GM21786 (cell line): ENCODE data around the gene GRM5.

Experiments
- ATAC-seq: cut with Tn5 transposase; IDR thresholded peaks from one replicate; pipeline ENCODE4 v1.9.1; 2021; ENCODE audit not compliant: unreplicated experiment

Gene GRM5

DNA sequence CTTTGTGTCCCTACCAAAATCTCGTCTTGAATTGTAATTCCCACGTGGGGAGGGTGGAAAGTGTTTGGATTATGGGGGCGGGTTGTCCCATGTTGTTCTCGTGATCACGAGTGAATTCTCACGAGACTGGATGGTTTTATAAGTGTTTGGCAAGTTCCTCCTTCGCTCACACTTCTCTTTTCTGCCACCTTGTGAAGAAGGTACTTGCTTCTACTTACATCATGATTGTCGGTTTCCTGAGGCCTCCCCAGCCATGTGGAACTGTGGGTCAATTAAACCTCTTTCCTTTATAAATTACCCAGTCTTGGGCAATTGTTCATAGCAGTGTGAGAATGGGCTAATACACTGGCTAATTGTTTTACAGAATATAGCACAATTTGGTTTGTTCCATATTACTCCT, 326.3 kb downstream of the GRM5 start:
- ATAC-seq: no peak

DNA sequence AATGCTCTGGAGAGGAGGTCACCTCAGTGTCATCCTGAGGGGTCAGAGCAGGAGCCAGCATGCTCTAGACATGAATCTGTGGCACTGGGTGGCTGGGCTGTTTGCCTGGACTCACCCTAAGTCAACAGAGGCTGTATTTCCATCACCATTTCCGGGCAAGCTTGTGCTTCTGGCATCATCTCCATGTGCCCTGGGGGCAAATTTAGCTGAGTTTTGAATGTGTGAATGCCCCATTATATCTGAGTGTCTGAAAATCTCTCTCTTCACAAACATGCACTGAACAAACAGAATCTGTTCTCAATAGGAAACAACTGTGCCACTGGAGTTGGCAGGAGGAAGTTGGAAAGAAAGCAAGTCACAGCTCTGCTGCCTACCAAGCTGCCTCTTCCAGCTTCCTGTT, 356.2 kb downstream of the GRM5 start:
- no peak for ATAC-seq

DNA sequence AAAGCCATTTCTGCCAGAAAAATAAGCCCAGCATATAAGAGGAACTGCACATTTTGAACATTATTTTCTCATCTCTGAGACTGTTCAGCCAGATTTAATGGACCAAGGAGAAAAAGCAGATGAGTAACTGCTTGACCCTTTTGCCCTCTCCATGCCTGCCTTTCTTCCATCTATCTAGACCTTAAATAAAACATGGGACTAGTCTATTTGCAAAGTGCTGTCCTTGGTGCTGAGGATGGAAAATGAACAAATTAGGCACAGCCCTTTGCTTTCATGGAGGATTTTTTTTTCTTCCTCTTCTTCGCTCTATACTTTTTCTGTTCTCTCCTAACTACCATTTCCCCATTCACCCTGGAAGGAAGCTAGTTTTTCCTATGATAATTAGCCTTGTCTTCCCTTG, 361.3 kb downstream of the GRM5 start:
- ATAC-seq: no peak

DNA sequence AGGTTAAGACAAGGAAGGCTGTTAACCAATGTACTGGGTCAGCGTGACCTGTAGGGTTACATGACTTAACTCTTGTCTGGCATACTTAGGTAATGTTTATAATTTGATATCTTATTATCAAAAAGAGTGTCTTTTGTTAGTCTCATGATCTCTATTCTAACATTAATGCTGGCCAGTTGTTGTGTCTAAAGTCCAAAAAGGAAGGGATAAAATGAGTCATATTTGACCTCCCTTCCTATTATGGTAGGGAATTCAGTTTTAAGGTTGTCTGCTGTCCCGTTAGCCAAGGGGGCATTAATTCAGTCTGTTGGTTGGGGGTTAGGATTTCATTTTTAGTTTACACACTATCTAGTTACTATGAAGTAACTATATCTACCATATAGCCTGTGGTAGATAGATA, 364.0 kb downstream of the GRM5 start:
- ATAC-seq: no peak

DNA sequence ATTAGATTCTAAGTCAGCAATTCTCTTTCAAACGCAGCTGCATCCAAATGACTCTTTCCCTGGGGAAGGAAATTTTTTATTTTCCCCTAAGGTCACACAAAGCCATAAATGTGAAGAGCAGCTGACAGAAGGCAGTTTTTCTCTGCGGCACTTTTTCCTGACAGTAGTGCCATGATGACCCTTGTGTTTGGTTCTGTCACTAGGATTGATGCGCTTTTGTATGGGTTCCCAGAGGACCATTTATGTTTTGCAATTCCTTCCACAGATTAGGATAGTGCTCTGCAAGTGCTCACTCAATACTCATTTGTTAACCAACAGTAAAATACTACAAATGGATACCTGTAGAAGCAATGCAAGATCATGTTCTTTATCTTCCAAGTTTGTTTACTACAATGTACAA, 368.6 kb downstream of the GRM5 start:
- no peak for ATAC-seq

DNA sequence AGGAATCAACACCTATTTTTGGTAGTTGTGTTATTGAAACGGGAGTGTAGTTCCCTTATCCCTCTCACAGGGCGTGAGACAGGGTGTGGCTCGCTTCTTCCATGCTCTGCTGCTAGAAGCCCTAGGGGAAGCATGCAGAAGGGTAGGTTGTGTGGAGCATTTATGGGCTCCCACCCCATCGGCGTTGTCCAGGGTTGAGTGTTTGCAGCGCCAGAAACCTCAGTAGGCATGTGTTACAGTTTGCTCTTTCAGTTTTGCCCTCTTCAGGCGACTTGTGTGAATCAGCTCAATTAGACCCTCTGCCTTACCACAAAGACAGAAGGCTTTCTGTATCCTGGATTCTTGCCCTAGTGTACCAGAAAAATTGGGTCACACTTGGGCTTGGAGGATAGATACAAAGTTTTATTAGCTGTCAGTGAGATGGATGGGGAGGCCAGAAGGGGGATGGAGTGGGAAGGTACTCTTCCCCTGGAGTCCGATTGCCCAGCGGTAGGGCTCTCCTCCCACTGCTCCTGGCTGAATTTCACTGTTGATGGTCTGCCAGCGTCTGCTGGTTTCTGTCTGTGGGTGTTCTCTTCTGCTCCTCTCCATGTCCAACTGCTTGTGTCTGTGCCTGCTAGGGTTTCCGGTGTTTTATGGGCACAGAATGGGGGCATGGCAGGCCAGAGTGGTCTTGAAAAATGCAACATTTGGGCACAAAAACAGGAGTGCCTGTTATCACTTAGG, 369.9 kb downstream of the GRM5 start:
- ATAC-seq: no peak

DNA sequence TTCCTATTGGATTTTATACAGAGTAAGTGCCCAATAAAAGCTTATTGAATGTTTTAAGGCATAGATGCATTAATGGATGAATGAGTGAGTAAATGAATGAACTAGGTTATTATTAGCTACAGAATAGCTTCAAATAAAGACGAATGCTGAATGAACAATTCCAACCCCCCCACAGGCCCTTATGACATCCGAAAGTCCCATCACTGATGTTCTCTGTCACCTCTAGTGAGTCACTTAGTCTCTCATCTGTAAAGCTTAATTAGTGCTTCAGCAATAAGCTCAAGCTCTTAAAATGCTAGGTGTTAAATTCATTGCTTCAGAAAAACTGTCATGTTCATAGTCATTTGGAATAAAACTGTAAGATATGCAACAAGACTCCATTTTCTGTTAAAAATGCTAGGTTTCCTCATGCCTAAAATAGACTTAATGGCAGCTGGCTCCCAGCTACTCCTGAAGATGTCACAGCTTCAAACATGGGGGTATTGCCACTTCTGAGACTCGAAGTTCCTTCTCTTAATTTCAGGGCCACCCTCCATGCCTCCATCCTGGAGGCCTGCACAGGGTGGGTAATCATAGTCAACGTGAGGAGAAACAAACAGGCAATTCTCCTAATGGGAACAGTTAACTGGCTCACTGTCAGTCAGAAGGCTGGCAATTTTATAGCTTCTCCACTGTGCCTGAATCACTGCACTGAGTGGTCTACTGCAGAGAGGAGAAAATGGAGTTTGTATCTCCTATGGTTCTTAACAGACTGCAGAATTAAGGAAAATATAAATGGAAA, 373.3 kb downstream of the GRM5 start:
- no peak for ATAC-seq

DNA sequence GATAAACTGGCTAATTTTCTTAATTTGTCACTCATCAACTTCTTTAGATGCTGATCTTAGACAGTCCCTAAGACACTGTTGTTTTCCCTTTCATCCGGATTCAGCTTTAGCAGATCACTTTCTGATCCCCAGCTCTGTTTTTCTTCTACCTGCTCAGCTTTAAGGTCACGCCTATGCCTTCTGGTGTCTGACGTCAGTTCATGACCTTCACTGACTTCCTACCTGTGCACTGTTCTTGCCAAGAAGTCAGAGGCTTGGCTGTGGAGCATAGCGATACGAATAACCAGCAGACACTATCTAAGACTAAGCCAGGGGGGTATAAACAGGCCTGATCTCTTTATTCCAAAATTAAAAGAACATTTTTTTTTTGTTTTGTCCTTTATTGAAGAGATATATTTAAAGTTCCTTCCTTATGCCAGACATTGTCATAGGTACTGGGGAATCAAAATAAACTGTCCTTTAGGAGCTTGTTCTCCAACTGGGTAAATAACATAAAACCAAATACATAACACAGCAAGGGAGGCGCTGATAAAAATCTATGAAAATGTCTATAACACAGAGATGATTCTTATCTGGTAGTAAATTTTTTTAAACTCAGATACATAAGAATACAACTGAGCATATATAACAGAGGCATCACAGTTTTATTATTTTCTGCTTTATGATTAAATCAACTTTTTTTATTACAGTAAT, 376.1 kb downstream of the GRM5 start:
- ATAC-seq: no peak

DNA sequence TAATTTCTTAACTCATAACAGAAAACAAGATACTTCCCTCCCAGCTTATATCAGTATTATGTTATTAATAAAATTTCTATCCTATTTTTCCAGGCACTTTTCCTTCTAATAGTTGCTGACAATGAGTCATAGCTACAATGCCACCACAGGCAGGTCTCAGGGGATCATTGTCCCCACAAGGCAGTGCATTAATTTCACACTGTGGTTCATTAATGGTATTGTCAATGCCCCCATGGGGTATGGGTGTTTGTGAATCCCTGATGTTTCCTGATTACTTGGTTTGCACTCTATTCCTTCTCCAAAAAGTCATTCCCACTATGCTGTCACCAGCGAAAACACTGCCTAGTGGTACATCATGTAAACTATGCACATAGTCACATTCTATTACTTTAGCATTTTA, 382.8 kb downstream of the GRM5 start:
- no peak for ATAC-seq

DNA sequence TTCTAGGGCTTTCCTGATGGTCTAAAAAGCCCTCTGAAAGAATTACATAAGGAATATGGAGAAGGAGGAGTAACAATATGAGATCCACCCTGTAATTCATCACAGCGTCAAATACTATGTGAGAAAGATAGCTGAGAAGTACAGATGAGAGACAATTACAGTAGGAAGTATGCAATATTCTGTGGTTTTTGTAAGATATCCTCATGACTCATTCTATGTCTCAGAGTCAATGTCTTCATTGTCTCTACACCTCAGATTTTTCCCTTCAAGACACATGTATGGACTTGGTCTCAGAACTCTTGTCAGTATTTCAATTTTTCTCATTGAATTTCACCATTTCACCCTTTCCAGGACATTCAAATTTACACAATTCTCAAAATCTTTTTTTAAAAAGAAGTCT, 385.0 kb downstream of the GRM5 start:
- ATAC-seq: no peak

DNA sequence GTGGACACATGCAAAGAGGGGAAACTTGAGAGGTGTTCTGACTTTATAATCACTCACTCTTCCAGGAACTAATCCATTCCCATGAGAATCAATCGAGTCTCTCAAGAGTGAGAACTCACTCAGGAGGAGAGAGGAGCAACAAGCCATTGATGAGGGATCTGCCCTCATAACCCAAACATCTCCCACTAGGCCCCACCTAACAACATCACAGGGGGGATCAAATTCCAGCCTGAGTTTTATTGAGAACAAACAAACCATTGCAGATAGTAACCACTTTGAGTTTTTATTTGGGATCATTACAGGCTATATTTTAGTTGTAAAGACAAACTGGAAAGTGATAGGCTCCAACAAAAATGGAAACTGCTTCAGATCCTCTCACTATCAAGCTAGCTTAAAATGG, 399.4 kb downstream of the GRM5 start:
- ATAC-seq: no peak

DNA sequence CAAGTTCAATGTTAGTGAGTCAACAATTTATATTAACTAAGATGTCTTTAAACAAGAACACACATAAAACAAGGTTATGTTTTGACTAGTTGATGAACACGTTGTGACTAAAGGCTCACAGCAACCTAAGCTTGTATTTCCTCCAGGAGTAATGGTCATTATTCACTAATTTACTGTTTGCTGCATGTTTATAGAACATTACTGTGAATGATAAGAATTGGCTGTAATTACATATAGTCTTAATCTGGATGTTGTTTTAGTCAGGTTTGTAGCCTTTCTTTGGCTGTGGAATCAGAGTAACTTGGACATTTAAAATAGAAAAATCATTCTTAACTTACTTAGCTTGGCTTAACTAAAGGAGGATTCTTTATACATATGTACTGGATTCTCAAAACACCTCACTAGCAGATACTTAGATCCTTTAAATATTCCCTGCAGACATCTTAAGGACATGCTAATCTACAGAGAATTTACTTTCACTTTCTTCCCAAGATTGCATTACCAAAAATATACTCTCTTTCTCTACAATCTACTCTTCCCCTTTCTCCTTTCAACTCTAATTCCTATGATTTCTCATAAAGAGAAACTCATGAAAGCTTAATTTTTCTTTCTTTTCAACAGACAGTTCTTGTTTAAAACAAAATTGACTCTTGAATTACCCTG, 408.6 kb downstream of the GRM5 start:
- no peak for ATAC-seq

DNA sequence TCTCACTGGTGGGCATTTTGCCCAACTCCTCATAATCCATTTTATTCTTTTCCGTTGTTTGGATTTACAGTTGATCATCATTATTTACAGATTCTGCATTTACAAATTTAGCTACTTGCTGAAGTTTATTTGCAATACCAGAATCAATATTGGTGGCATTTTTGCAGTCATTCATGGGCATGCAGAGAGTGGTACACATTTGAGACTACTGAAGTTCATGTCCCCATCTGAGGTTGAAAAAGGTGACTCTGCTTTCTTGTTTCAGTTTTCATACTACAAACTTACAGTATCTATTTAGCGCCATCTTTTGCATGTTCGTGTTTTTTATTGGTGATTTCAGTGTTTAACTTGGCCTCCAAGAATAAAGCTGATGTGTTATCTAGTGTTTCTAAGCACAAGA, 409.5 kb downstream of the GRM5 start:
- ATAC-seq: no peak

DNA sequence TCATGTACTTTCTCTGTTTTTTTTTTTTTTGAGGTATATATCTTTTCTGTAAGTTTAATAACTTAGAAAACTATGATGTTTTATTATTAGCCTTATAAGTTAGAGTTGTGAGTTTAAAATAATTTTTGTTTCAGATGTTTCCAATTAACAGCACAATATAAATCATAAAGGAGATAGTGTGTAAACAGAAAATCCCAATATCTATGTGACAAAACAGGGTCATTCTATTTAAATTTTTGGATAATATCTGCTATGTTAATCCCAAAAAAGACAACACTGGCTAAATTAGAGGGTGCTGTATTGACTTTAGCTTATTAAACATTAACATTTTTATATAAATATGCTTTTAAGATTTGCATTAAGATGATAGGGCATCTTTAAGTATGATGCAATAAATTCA, 410.1 kb downstream of the GRM5 start:
- no peak for ATAC-seq

DNA sequence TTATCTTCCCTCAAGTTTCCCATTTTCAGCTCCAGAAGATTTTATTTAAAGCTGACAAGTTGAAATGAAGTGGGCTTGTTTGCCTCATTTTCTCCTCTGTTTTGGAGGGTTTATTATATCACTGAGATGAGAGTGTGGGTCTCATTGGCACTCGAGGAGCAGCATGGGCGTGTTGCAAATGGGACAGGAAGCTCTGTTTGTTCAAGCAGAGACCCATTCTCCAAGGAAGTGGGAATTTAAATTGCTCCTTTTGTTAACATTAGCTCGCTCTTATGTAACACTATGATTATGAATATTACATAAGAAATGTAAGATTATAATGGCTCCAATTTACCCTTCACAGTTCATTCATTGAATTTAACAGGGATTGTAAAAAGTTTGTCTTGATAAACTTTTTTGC, 410.6 kb downstream of the GRM5 start:
- ATAC-seq: no peak

DNA sequence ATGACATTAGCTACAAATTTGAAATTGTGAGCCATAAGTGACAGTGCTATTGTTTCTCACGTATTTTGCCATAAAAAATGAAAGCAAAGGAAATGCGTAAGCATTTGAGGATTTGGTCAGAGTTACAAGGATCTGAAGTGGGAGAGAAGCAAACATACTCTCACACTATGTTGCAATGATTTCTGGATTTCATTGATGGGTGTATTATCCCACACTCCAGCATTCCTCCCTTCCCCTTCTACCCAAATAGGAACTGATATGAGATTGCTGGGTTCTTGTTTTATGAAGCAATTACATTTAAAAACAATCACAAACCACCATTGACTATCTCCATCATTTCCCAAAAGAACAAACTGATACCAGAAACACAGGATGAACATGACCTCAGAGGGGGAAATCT, 414.2 kb downstream of the GRM5 start:
- ATAC-seq: no peak

DNA sequence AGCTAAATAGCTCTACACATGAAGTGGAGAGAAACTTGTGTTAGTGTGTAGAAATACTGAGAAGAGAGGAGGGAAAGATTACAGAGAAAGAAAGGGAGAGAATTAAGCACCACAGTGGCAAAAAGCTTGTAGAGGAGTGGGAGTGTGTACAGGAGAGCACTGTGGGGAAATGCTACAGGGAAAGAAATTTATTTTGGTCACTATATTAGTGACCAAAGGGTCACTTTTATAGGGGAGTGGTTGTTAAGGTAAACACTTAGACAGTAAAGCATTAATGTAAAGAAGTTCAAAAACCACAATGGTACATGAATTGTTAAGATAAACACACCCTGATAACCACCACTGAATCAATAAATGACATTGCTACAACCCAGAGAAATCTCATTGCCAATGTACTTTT, 421.1 kb downstream of the GRM5 start:
- no peak for ATAC-seq

DNA sequence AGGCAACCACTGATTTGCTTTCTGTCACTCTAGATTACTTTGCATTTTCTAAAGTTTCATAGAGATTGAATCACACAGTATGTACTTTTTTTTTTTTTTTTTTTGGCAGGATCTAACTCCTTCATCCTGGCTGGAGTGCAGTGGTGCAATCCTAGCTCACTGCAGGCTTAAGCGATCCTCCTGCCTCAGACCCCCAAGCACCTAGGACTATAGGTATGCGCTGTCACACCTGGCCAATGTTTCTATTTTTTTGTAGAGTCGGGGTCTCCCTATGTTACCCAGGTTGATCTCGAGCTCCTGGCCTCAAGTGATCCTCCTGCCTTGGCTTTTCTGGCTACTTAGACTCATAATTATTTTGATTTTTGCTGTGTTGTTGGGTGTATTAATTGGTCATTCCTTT, 433.6 kb downstream of the GRM5 start:
- no peak for ATAC-seq

DNA sequence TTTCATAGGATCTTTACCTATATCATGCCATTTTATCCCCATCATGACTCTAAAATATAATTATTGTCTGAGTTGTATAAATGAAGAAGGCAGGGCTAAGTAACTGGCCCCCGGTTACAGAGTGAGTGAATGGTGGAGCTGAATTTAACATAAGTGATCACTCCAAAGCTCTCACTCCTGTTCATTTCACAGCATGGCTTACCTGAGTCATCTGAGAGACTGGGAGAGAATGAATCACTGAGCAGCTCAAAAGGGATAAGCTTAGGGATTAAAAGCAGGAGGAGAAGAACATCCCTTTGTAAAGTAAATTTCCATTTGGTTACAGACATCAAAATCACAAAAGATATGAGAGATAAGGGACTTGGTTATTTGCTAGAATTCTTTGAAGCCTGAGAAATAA, 434.3 kb downstream of the GRM5 start:
- no peak for ATAC-seq

DNA sequence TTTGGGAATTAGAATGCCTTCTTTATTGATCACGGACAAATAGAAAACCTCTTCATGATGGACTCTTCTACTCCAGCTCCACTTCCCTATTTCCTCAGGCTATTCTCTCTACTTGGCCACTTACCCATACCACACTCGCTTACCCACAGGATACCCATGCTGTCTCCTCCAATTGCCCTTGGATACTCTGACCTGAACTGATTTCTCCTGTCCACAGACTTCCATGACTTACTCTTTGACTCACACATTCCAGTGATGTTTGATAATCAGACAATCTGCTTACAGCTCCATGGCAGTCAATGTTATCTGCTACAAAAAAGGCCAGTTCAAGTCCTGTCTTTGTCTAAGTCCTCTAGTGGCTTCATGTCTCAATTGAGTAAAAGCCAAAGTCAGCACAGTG, 436.3 kb downstream of the GRM5 start:
- ATAC-seq: no peak

DNA sequence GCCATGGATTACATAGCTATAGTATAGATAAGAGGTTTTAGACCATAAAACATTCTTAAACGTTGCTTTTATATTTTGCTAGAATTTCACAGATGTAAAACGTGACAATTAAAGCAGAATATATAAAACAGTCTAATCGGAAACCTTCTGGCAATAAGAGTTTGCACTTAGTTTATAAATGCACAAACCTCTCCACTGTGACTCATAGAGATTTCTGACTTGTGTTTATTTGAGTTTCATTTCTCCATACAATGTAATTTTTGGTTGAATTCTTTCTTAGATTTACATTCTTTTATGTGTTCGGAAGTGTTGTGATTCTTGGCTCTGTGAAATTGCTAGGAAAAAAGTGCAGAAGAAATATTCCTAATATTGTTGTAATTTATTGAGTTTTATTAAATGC, 439.6 kb downstream of the GRM5 start:
- no peak for ATAC-seq

DNA sequence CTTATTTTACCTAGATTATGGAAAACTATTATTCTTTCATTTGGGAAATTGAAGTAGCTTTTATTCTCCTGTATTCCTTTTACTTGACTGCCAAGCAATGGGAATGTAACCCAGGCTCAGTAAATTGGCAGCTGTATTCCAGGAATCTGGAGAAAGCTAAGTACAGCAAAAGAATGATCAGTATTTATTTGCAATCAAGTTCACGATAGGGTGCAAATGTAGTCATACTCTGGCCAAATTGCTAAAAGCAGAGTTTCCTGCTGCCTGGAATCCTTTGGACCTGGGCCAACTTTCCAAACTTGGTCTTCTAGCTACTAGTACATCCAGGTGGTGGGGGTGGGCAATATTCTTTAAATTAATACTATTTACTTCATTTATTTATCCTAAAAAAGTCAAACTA, 442.3 kb downstream of the GRM5 start:
- no peak for ATAC-seq
